NCI-H2196 treated with DMSO at 0.1 percent for 48 hours (cell line): Measurements from ENCODE around the gene MRPL38.
A peak's percentile ranks its signal among the peaks of the same experiment; 100 is the strongest.
"Not testable (repeated sequence)": the region's sequence is repeated elsewhere in the genome, so short reads cannot be mapped to it uniquely, and the experiment has no call there.

Experiments used
- DNase-seq: peaks from one replicate; lab custom pipeline; 2025; ENCODE audit not compliant: unreplicated experiment; lab: John Stamatoyannopoulos, UW

Gene MRPL38

DNA sequence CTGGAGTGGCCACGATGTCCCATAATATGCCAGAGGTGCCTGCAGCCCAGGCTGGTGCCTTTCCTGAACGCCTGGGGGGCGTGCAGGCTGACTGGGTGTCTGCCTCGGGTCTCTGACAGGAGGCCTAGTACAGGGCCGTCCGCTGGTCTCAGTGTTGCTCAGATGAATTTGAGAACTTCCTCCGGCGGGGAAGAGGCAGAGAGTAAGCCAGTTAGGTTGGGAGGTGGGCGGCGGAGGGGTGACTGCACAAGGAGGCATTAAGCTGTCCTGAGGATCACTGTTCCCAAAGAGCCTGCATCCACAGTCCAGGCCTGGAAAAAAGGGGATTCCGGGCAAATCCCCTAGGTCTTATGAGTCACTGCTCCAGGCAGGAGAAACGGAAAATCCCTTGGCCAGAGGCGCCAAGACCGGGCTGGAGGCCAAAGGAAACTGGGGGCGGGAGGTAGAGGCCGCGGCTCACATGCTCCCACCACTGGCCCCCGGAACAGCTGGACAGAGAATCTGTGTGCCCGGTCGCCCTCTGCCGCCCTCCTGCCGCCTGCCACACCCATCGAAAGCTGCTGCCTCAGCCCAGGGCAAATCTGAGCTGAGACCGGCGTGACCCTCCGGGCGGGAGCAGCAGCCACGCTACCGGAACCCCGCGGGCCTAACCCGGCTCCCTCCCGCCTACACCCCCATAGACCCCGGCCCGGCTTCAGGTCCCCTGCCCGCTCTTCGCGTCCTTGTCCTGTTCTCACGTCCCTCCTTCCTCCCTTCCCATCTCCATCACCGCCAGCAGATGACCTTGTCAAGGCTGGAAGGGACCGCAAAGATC is 27.5 kb downstream of the MRPL38 start:
- peak; percentile 79 for DNase-seq

DNA sequence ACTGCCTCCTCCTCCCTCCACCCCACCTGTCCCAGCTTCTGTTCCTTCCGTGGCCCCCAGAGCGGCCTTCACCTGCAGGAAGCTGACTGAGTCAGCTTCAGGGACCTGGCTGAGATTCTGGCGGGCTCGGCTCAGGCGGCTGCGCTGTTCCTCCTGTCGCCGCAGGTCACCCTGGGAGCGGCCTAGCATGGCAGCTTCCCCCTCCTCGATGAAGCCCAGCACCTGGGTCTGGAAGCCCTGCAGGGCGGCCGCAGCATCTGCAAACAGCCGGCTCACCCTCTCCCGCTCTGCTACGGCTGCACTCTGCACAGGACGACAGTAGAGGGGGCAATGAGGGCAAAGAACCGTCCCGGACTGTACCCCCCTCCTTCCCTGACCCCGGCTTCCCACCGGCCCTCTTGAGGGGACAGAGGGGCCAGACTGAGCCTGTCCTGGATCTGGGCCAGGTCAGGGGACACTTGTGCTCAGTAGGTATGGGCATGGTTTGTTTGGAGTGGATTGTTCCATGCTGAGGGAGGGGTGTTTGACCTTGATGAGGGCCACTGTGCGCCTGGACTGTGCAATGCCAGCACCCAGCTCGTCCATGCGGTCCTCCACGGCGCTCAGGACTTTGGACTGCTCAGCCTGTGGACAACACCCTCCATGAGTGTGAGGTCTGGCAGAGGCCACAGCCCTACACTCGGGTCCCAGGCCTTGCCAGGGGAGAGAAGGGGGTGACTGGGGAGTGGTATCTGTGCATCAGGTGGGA is 28.3 kb downstream of the MRPL38 start:
- peak; percentile 58 for DNase-seq

DNA sequence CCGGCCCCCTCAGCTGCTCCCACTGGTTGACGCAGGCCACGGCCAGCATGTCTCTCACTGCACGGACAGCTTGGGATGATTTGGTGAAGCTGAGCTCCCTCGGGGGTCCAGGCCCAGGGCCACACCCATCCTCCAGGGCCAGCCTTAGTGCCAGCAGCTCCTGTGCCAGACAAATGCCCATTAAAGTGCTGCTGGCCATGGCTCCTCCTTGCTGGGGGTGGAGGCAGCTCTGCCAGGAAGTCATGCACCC is 28.8 kb downstream of the MRPL38 start:
- DNase-seq: peak; percentile 98

DNA sequence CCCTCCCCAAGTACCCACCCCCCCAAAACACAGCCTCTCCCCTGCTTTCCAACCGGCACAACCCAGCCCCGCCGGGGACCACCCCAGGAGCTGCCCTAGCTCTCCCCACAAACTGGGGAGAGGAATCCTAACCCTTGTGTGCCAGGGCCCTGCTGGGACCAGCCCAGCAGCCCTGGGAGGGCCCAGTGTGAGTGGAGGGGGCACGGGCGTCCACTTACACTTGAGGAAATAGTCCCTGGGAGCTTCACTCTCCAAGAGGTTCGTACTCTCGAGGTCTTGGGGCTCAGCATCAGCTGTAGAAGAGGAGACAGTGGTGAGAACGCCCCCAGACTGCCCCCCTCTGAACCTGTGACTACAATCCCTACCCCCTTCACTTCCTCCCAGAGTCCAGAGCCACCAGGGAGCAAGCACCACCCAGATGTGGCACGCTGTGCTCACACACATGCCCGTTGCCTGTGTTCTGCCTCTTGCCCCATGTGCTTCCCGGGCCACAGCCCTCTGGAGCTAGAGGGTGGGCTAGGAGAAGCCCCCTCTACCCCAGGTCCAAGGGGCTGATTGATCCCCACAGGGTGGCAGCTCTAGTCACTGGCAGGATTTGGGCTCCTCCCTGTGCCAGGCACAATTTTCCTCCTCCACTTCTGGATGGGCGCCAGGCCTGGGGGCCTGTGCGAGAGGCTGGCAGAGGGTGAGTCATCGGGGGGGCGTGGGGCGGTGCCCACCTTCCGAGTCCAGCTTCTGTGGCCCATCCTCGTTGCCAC is 29.3 kb downstream of the MRPL38 start:
- DNase-seq: no peak

- no peak for DNase-seq
Measured at GRCh38 chr17:75874323-75875181, 30.1 kb downstream of the MRPL38 start.

GRCh38 chr17:75873587-75874322 is 30.9 kb downstream of the MRPL38 start:
- no peak for DNase-seq

DNA sequence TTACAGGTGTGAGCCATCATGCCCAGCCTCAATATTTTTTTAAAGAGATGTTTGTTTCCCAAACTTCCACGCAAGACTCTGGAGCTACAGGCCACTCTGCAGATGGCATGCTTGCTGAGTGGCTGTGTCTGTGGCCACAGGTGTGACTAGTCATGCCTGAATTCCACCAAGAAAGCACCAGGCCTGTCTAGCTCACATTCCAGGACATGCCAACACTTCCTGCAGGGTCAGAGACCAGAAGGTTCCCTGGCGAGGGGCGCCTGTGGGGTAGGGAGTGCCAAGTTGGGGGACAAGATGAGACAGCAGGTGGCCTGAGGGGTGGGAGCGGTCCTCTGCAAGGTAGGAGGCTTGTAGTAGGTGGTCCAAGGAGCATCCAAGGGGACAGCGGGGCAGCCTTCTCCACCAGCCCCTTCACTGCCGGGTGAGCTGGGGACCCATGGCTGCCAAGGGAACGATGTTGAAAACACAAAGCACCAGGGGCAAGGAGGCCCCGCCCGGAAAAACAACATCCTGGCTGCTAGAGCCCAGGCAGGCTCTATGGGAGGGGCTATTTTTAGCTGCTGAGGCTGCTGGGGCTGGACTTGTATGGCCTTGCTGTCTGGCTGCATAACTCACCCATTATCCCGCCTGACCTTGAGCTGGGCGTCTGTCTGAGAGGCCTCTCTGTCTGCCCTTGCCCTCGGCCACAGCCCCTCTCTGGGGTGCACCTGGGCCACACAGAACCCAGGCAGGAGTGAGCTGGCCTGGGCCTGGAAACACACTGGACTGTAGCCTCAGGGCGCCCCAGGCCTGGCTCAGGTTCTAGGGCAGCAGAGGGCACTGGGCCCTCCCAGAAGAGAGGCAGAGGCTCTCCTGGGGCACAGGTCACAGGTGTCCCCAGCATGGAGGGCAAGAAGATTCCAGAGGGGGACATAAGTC is 32.0 kb downstream of the MRPL38 start:
- DNase-seq: peak; percentile 69

- not testable (repeated sequence) for DNase-seq
Measured at GRCh38 chr17:75870228-75870627, 34.5 kb downstream of the MRPL38 start.

GRCh38 chr17:75869282-75870141 is 35.2 kb downstream of the MRPL38 start:
- no peak for DNase-seq

DNA sequence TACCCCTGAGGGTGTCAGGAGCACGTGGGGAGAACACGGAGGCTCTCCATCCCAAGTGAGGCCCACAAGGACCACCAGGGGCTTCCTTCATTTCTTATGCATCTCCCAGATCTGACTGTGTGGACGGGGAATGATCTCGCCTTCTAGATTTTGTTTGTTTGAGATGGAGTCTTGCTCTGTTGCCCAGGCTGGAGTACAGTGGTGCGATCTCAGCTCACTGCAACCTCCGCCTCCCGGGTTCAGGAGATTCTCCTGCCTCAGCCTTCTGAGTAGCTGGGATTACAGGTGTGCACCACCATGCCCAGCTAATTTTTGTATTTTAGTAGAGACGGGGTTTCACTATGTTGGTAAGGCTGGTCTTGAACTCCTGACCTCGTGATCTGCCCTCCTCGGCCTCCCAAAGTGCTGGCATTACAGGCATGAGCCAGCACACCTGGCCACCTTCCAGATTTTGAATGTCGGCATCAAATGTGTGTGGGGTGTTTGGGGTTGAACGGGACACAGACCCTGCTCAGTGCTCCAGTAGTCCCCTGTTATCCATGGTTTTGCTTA is 35.9 kb downstream of the MRPL38 start:
- not testable (repeated sequence) for DNase-seq

GRCh38 chr17:75865404-75866188 is 39.1 kb downstream of the MRPL38 start:
- DNase-seq: not testable (repeated sequence)

- not testable (repeated sequence) for DNase-seq
Measured at GRCh38 chr17:75864887-75865286, 39.8 kb downstream of the MRPL38 start.

DNA sequence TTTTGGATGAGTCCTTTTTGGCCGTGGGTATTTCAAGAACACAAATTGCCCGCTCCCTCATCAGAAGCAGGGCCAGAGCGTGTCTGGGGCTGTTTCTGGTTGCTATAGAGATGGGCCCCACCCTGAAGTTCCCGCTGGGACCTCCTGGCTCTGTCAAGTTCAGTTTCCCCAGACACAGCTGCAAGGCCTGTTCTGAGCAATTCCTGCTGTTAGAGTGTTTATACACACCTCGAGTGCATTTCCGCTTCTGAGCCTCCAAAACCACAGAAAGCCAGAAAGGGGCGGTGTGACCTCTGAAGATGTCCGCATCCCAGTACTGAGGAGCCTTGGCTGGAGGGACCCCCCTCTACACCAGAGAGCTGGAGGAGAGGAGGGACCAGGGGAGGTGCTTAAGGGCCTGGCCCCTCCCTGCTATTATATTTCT is 40.2 kb downstream of the MRPL38 start:
- no peak for DNase-seq

DNA sequence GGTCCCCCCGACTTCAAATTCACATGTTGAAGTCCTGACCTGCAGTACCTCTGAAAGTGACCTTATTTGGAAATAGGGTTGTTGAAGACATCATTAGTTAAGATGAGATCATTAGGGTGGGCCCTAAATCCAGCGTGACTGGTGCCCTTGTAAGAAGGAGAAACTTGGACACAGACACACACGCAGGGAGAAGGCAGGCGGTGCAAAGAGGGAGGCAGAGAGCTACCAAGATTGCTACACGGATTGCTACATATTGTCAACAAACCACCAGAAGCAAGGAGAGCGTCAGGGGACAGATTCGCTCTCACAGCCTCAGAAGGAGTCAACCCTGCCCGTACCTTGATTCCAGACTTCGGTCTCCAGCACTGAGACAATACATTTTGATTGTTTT is 42.8 kb downstream of the MRPL38 start:
- DNase-seq: no peak

- not testable (repeated sequence) for DNase-seq
Measured at GRCh38 chr17:75859358-75859757, 45.3 kb downstream of the MRPL38 start.

- no peak for DNase-seq
Measured at GRCh38 chr17:75856062-75856756, 48.5 kb downstream of the MRPL38 start.
